ENCODE data around the gene SEM1. TPM values are rescaled to one million over a fixed set of nuclear protein-coding genes. Genes with fewer than 3 reads are reported as not detected.
"Not testable (repeated sequence)": the region's sequence is repeated elsewhere in the genome, so short reads cannot be mapped to it uniquely, and the experiment has no call there.

The SEM1 gene
- polyA plus RNA-seq, 1 experiment, result 15.7 TPM

DNA sequence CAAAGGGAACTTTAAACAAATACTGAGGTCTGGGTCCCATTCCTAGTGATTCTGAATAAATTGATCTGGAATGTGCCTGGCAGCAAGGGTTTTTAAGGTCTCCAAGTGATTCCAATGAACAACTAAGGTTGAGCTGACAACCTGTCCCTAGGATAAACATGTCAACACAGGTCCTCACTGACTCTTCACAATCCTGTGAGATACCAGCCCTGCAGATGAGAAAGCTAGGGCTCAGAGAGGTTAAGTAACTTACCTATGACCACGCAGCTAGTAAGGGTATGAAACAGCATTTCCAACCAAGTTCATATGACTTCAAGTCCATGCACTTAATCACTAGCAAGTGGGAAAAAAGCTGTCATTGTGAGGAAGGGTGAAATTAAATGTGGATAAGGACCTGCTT, 44.0 kb downstream of the SEM1 start:
- TF ChIP-seq, protein P1, sequence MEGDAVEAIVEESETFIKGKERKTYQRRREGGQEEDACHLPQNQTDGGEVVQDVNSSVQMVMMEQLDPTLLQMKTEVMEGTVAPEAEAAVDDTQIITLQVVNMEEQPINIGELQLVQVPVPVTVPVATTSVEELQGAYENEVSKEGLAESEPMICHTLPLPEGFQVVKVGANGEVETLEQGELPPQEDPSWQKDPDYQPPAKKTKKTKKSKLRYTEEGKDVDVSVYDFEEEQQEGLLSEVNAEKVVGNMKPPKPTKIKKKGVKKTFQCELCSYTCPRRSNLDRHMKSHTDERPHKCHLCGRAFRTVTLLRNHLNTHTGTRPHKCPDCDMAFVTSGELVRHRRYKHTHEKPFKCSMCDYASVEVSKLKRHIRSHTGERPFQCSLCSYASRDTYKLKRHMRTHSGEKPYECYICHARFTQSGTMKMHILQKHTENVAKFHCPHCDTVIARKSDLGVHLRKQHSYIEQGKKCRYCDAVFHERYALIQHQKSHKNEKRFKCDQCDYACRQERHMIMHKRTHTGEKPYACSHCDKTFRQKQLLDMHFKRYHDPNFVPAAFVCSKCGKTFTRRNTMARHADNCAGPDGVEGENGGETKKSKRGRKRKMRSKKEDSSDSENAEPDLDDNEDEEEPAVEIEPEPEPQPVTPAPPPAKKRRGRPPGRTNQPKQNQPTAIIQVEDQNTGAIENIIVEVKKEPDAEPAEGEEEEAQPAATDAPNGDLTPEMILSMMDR (IDR thresholded peaks at IDR 0.05; ENCODE audit: insufficient read depth, low read depth, low read length), result no peak
- CTCF ChIA-PET, result interaction anchor here (1.5 kb wide), 1 partner anchor 26 kb away, joined by 3 read pairs; no protein-coding TSS in a partner anchor
- no peaks in the 10 kb centered on the region for H3K27me3 ChIP-seq (ENCODE audit: control insufficient read depth, insufficient read depth, low read length)
- no peak overlapping the region for H3K4me3 ChIP-seq (ENCODE audit: low read depth, low read length)
- H3K36me3 ChIP-seq (ENCODE audit: control insufficient read depth, insufficient read depth, low read length), result no peaks in the 10 kb centered on the region
- no peak for DNase-seq (ENCODE audit: low read depth)
- POLR2A ChIA-PET, result no interaction called here

DNA sequence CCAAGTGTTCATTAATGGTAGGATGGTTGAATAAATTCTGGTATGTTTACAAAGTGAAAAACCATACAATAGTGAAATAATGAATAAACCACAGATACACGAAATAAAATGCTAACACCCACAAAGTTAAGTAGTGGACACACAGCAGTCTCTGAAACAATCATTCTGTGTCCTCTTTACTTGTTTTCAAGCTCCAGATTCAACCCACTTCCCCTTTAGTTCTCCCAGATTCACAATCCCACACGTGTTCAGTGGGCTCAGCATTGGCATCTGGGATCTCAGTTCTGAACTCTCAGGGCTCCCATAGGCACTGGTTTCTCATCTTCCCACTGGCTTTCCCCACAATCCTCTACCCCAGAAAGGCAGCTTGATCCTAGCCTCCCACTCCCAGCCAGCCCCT, 44.9 kb downstream of the SEM1 start:
- POLR2A ChIA-PET, result no interaction called here
- Histone ChIP-seq H3K4me3 (ENCODE audit: low read depth, low read length) (no peak overlapping the region), H3K36me3 (ENCODE audit: control insufficient read depth, insufficient read depth, low read length) (no peaks in the 10 kb centered on the region), H3K27me3 (ENCODE audit: control insufficient read depth, insufficient read depth, low read length) (no peaks in the 10 kb centered on the region)
- TF ChIP-seq, protein P1 (IDR thresholded peaks at IDR 0.05; ENCODE audit: insufficient read depth, low read depth, low read length), result no peak
- CTCF ChIA-PET, result interaction anchor here (1.5 kb wide), 1 partner anchor 27 kb away, joined by 3 read pairs; no protein-coding TSS in a partner anchor
- no peak for DNase-seq (ENCODE audit: low read depth)

DNA sequence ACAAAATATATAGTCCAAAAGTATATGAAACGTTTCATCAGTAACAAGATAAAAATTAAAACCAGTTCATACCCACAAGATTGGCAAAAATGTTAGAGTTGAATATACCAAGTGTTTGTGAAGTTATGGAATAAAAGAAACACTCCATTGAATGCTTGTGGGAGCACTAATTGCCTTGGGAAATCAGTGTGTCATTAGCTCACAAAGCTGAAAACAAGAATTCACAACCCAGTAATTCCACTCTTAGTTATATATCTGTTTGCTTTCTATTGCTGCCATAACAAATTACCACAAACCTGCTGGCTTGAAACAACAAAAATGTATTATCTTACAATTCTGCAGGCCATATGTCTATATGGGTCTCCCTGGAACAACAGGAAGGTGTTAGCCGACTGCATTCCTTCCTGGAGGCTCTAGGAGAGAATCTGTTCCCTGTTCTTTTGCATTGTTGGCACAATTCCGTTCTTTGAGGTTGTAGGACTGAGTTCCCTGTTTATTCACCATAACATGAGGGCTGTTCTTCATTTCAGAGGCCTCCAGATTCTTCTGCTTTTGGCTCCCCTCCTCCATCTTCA, 45.7 kb downstream of the SEM1 start:
- ChIA-PET CTCF (no interaction called here), POLR2A (no interaction called here)
- TF ChIP-seq, protein P1 (IDR thresholded peaks at IDR 0.05; ENCODE audit: insufficient read depth, low read depth, low read length), result no peak

DNA sequence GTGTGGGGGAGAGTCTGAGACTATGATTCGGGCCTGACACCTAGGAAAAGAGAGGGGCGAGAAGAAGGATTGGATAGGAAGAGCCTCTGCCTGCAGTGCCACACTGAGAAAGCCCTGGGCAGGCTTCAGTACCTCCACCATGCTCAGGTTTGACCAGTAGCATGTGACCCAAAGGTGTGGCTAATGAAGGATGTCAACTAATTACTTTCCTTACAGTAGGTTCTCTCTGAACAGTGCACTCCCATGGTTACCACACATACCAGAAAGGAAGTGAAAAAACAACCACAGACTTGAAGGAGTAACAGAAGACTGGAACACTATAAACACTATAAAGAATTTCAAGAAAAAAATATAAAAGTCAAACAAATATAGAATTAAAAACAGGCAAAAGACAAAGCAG, 46.2 kb downstream of the SEM1 start:
- POLR2A ChIA-PET, result no interaction called here
- no peak overlapping the region for H3K4me3 ChIP-seq (ENCODE audit: low read depth, low read length)
- no peaks in the 10 kb centered on the region for H3K36me3 ChIP-seq (ENCODE audit: control insufficient read depth, insufficient read depth, low read length)
- CTCF ChIA-PET, result no interaction called here
- no peak for DNase-seq (ENCODE audit: low read depth)
- TF ChIP-seq, protein P1 (IDR thresholded peaks at IDR 0.05; ENCODE audit: insufficient read depth, low read depth, low read length), result no peak
- no peaks in the 10 kb centered on the region for H3K27me3 ChIP-seq (ENCODE audit: control insufficient read depth, insufficient read depth, low read length)

More for the DNA sequence above, 45.7 kb downstream of the SEM1 start:
- Histone ChIP-seq H3K4me3 (ENCODE audit: low read depth, low read length) (no peak overlapping the region), H3K27me3 (ENCODE audit: control insufficient read depth, insufficient read depth, low read length) (no peaks in the 10 kb centered on the region), H3K36me3 (ENCODE audit: control insufficient read depth, insufficient read depth, low read length) (no peaks in the 10 kb centered on the region)
- DNase-seq (ENCODE audit: low read depth), result no peak

DNA sequence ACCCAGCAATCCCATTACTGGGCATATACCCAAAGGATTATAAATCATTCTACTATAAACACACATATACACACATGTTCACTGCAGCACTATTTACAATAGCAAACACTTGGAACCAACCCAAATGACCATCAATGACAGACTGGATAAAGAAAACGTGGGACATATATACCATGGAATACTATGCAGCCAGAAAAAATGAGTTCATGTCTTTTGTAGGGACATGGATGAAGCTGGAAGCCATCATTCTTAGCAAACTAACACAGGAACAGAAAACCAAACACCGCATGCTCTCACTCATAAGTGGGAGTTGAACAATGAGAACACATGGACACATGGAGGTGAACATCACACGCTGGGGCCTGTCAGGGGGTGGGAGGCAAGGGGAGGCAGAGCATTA, 47.5 kb downstream of the SEM1 start:
- H3K27me3 ChIP-seq (ENCODE audit: control insufficient read depth, insufficient read depth, low read length); POLR2A ChIA-PET; H3K4me3 ChIP-seq (ENCODE audit: low read depth, low read length); DNase-seq (ENCODE audit: low read depth); H3K36me3 ChIP-seq (ENCODE audit: control insufficient read depth, insufficient read depth, low read length): not testable (repeated sequence)
- CTCF ChIA-PET, result interaction anchor here (1.3 kb wide), 1 partner anchor 33 kb away, joined by 3 read pairs; no protein-coding TSS in a partner anchor

DNA sequence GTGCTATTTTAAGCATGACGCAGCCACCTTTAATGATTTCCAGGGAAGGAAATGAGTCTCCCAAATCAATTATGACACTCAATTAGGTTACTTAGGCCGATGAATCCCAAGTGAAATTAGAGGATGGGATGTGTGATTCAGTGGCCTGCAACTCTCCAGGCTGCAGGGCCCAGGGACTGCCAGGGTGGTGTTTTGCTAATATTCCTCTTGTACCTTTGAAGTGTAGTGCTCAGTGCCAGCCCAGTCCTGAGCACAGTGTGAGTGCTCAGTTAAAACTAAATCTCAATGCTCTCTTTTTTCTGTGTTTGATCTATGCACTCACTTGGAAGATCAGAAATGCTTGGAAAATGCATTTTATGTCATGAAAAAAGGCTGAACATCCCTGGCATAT, 51.6 kb downstream of the SEM1 start:
- Histone ChIP-seq H3K27me3 (ENCODE audit: control insufficient read depth, insufficient read depth, low read length) (no peaks in the 10 kb centered on the region), H3K4me3 (ENCODE audit: low read depth, low read length) (no peak overlapping the region), H3K36me3 (ENCODE audit: control insufficient read depth, insufficient read depth, low read length) (no peaks in the 10 kb centered on the region)
- ChIA-PET POLR2A (no interaction called here), CTCF (no interaction called here)
- DNase-seq (ENCODE audit: low read depth), result no peak
- TF ChIP-seq, protein P1 (IDR thresholded peaks at IDR 0.05; ENCODE audit: insufficient read depth, low read depth, low read length), result no peak
